LoVo (cell line): ENCODE data around the gene ARHGAP10.
"Not testable (repeated sequence)": the region's sequence is repeated elsewhere in the genome, so short reads cannot be mapped to it uniquely, and the experiment has no call there.

ENCODE experiments used
- DNase-seq: peaks from one replicate; pipeline ENCODE4 v3.0.0-alpha.2; 2016; ENCODE audit warnings: low spot score

The ARHGAP10 gene

DNA sequence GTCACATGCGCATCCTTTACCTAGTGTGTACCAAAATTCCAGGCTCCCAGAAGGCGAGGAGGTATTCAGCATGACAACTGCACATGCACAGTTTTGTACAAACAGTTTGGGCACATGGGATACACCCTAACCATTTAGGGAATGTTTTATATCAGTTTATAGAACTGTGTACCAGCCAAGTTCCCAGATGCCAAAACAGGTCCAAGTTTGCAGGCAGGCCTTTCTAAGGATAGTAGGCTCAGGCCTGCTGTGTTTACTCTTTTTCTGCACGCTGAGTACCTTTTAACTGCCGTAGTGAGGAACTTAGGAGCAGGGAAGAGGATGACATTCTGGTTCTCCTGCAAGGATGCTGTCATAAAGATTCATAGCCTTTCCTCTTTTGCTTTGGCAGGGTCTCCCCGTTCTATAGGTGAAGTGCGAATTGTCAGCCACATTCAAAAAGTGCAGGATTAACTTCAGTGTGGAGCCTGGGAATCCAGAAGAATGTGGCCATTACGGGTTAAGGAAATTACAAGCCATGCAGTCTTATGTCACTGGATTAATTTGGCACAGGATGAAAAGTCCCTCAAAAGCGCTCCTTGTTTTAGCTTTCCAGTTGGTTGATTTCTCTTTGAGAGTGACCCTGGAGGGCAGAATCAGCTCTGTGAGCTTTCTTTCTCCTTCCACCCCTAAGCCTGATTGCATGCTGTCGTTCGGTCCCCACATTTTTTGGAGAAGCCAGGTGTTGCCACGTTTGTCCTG, 259.8 kb downstream of the ARHGAP10 start:
- no peak for DNase-seq

GRCh38 chr4:147994076-147994475, 262.2 kb downstream of the ARHGAP10 start:
- no peak for DNase-seq

DNA sequence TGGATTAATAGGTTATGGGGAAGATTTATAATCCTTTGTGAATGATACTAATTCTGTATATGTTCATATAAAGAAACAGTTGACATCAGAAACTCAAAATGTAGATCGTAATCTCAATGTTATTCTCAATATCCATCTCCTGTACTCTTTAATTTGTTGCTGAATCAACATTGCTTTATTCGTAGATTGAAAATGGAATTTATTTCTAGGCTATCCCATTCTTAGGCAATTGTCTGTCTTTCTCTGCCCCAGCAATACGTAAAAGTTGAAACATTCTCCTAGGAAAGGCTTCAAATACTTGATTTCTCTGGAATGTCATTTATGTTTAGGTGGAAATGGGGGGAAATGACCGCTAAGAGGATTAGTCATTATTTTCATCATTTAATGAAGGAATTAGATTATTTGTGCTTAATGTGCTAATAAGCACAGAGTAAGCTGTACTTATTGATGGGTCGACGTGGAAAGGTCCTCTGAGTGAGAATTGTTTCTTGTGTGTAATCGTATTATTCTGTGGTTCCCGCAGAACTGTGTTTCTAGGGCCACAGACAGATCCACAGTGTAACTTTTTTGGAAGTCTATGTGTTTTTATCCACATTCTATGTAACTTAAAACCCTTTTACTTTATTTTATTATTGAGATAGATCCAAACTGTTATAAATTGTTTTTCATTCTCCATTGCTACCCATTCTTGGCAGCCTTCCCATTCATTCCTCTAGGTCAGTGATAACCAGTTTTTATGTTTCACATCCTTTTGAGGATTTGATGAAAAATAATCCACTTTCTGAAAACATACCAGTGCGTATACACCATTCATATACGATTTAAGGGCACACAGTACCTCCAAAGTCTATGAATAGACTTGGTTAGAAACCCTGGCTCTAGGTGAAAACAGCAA, 262.9 kb downstream of the ARHGAP10 start:
- DNase-seq: no peak

- DNase-seq: no peak
Measured at GRCh38 chr4:147996859-147997258, 265.0 kb downstream of the ARHGAP10 start.

DNA sequence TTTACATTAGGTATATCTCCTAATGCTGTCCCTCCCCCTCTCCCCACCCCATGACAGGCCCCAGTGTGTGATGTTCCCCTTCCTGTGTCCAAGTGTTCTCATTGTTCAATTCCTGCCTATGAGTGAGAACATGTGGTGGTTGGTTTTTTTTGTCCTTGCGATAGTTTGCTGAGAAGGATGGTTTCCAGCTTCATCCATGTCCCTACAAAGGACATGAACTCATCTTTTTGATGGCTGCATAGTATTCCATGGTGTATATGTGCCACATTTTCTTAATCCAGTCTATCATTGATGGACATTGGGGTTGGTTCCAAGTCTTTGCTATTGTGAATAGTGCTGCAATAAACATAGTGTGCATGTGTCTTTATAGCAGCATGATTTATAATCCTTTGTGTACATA, 268.1 kb downstream of the ARHGAP10 start:
- not testable (repeated sequence) for DNase-seq

DNA sequence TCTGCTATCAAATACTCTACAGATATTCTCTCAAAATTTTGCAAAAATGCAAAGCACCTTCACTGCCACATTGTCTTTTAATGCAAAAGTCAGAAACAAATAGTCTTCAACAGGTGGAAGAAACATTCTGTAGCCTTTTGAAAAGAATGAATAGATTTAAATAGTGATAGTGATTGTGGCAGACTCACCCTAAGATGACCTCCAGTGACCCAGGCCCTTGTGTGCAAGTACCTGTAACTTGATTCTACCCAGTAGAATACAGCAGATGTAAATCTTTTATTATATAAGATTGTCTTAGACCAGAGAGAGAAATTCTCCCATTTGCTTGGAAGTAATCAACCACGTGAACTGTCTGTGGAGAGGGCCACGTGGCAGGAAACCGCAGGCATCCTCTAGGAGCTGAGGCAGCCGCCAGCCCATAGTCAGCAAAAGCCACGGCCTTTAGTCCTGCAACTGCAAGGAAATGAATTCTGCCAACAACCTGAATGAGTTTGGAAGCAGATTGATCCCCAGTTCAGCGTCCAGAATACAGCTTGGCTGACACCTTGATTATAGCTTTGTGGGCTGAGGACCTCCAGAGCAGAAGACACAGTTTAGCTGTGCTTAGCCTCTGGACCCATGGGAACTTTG, 272.5 kb downstream of the ARHGAP10 start:
- DNase-seq: no peak

DNA sequence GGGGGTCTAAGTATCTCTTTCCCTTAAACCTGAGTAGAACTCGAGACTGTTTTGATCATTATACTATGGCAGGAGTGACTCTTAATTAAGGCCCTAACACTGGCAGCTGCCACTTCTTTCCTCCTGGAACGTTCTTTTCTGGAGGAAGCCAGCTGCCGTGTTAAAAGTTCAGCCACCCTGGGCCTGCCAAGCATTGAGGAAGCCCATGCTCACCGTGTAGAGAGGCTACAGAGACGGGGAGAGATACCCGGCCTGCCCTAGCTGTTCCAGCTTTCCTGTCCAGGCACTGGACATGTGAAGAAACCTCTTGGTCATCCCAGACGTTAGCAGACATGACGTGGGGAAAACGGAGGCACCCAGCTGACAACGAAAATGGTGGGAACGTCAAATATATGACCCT, 274.1 kb downstream of the ARHGAP10 start:
- DNase-seq: no peak

DNA sequence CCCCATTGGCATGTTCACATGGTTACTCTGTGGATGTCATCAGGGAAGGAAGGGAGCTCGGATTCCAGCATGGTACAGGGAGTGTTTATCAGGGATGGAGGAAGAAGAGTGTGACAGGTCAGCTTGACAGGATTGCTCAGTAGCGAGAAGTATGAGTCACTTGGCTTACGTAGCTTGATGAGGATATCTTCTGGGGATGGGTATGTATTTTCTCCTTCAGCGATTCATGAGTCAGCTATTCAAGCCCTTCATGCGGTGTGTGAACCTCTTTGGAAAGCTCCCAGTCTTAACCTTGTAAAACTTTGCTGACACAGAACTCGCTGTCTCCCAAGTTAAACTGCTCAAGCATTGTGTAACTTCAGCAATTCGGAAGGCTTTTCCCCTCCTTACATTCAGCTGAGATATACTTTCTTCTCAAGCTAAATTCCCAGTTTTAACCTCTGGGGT, 275.4 kb downstream of the ARHGAP10 start:
- peak; percentile 78 for DNase-seq

- no peak for DNase-seq
Measured at GRCh38 chr4:148007792-148008191, 275.9 kb downstream of the ARHGAP10 start.

DNA sequence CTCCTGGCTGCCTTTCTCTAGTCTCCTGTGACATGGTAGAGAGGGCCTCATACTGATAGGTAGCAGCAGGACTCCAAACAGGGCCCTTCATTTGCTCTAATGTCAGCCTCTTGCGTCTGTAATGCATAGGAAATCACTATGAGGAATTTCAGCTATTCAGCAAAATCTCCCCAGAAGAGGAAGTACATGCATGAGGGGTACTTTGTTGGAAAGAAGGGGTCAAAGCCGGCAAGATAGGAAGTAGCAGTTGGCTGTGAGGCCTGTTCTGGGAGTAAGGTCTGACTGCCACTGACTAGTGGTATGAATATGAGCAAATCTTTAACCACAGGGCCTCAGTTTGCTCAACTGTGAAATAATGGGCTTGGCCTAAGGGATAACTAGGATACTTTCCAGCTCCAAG, 283.2 kb downstream of the ARHGAP10 start:
- no peak for DNase-seq

DNA sequence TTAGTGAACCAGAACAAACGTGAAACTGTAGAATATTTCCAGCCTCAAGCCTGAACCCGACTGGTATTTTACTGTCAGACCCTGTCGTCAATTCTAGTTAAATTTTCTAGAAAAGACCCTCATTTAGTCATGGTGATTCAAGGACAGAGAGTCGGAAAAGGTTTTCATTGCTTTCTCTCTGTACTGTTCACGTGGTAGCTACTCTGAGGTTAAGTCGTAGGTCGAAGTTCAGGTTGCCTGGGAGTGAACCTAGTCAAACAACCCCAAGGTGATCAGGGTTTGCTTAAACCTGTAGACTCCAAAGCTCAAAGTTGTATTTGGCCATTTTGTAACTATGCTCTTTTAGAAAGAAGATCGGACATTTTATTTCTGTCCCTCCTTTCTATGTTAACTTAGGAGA, 283.6 kb downstream of the ARHGAP10 start:
- no peak for DNase-seq

DNA sequence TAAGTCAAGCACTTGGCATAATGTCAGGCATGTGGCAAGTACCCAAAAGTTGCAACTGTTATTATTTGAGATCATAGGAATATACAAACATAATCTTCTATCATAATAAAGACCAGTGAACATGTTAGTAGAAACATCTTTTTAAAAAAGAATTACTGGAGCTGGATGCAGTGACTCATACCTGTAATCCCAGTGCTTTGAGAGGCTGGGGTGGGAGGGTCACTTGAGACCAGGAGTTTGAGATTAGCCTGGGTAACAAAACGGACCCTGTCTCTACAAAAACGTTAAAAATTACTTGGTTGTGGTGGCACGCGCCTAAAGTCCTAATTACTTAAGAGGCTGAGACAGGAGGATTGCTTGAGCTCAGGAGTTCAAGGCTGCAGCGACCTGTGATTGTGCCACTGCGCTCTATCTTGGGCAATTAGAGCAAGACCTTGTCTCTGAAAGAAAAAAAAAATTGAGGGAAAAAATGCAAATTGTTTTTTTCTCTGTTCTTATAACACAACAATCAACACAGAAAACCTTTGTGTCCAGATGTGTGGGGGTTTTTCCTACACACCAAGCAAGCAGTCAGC, 284.3 kb downstream of the ARHGAP10 start:
- DNase-seq: no peak

DNA sequence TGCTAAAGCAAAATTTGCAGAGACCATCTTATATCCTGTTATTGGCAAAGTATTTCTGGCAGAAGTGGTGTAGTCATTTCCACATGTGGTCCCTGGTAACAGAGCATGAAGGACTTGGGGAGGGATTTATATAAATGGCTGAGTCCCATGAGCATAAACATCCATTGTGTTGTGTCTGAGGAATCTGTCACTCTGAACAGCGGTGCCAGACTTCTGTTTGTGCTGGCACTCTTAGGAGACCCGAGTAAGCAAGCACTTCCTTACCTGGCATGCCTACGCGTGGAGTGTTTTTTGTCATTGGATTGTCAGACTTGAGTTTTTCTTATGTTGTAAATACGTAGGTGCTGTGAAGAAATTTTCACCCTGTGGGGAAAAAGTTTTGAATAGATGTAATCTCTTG, 285.9 kb downstream of the ARHGAP10 start:
- DNase-seq: no peak

GRCh38 chr4:148021686-148022085, 289.8 kb downstream of the ARHGAP10 start:
- DNase-seq: no peak

GRCh38 chr4:148022975-148023374, 291.1 kb downstream of the ARHGAP10 start:
- DNase-seq: no peak

DNA sequence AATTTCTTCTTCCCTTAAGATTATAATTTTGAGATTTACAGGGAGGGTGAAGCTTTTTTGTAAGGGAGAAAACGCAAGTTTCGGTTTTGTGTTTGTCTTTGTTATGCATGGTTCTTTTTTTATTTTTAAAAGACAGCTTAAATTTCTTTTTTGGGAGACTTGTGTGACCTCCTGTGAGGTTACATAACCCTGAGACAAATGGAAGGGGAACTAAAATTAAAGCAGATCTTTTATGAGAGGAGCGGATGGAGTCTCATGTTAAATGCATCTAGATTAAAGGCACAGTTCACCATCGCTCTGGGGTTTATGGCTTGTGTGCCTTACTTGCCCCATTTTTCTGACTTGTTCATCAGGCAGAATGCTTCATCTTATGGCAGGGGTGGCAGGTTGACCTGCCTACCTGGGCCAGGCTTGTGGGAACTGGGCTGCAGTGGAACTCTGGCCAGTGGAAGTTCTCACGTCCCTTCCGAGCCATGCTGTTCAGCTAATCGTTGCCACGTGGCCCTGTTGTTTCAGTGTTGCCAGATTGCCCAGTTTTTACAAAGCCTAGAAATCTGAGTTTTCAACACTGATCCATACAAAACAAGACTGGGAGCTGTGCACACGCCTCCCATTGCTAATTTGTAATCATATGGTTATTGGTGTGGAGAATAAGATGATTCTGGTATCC, 291.8 kb downstream of the ARHGAP10 start:
- no peak for DNase-seq

DNA sequence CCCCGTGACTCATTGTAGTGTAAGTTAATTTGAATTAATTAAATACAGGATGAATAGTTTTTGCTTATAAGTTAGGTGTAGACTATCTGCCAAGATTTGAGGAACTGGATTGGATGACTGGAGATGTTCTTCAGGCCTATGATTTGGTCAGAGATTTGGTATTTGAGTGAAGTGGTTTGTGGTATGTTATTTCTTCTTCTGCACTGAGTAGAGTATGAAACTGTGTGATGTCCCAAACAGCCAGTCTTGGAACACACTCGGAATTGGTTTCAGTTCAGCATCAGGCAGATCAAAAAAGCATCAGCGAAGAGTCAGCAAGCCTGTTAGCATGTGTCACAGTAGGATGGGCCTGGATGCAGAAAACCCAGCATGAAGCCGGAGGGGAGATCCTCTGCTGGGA, 294.1 kb downstream of the ARHGAP10 start:
- no peak for DNase-seq

DNA sequence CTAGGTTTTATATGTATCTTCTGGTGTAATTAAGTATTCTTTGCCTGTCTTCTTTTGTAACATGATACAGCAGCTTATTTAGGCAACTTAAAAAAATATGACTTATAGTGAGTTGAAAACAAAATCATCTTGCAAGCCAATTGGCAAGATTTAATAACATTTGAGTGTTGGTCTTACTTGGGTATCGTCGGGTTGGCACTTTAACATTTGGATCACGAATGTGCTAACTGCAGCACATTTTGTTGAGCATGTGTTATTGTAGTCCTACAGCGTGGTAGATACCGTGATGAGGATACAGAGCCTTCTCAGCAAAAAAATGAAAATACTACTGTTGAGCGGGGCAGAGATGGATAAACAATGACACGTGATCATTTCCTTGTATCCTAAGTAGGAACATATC, 295.3 kb downstream of the ARHGAP10 start:
- no peak for DNase-seq

- no peak for DNase-seq
Measured at GRCh38 chr4:148029781-148030180, 297.9 kb downstream of the ARHGAP10 start.

DNA sequence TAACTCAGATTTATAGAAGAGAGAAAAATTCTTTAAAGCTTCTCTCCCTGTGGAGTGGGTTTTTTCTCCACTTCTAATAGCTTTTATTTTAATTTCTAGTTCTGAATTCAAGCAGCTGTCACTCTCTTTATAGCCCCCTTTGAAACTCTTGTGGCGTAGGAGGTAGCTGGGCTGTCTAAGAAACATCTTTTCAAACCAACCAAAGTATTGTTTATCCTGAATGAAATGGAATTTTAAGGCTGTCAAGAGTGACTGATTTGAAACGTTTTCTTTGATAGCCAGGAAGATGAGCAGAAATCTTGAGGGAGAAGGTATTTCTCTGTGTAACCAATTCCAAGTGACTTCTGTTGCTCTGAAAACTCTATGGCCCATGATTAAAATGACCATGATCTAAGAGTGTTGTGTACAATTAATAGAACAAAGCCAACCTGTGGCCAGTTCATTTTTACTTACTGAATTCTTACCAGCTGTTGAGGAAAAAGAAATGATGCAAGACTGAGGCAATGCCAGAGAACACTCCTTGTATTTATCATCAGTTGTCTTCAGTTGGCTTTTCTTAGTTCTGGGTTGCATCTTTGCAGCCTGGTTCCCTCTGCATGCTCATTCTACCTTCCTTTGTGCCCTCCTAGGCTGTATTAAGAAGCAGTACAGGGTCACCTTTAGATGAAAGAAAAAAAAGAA, 298.4 kb downstream of the ARHGAP10 start:
- peak; percentile 40 for DNase-seq

GRCh38 chr4:148034813-148035212, 302.9 kb downstream of the ARHGAP10 start:
- no peak for DNase-seq
